ENCODE data around the gene LDLRAD3.

DNA sequence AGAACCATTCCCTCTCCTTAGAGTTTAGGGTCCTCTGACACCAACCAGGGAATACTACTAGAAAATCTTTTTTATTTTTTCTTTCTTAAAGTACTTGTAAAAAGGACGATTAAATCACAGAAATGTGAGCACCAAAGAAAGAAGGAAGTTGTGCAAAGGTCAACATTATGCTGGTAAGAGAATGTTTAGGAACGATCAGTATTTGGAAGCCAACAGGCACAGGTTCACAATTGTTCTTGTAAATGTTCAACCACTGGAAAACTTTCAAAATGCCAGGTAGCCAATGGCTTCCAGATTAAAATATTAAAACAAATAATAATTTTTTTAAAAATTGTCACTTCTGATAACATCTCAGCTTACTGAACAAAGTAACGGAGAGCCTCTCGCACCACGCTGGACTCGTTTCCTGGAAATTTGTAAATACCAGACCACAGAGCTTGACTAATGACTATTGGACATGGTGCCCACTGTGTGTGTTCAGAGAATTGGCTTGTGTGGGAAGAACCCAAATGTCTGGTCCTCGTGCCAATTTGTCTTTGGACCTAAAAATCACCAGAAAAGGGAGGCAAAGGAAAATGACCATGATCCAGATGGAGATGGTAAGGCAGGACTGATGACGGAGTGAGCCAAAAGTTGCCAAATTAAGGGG, 324.6 kb downstream of the LDLRAD3 start:
- TF ChIP-seq, protein P1, sequence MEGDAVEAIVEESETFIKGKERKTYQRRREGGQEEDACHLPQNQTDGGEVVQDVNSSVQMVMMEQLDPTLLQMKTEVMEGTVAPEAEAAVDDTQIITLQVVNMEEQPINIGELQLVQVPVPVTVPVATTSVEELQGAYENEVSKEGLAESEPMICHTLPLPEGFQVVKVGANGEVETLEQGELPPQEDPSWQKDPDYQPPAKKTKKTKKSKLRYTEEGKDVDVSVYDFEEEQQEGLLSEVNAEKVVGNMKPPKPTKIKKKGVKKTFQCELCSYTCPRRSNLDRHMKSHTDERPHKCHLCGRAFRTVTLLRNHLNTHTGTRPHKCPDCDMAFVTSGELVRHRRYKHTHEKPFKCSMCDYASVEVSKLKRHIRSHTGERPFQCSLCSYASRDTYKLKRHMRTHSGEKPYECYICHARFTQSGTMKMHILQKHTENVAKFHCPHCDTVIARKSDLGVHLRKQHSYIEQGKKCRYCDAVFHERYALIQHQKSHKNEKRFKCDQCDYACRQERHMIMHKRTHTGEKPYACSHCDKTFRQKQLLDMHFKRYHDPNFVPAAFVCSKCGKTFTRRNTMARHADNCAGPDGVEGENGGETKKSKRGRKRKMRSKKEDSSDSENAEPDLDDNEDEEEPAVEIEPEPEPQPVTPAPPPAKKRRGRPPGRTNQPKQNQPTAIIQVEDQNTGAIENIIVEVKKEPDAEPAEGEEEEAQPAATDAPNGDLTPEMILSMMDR (IDR thresholded peaks at IDR 0.05): no peak
- TF ChIP-seq POLR2A (IDR thresholded peaks at IDR 0.05): no peak

All from ovary (tissue), 3 donors.